Gastrocnemius medialis (tissue), 4 donors: ENCODE data around the gene PRSS33. TPM values are rescaled to one million over a fixed set of nuclear protein-coding genes. Genes with fewer than 3 reads are reported as not detected.
A peak's percentile ranks its signal among the peaks of the same experiment; 100 is the strongest.

Experiments used
- ATAC-seq, 2 donors: fragments of 150-250 bp; one replicate each; pipeline ENCODE4 v1.9.1; 2016
- DNase-seq, 2 donors: peaks; one replicate each; pipeline ENCODE4 v3.0.0-alpha.2; 2019
- H3K27ac ChIP-seq, 4 donors: fragments of 200-600 bp; sonication (generic); 1 replicate in 1 of 4; 2 replicates in 3 of 4; pipeline ENCODE4 v1.5.1; 2016 to 2018; ENCODE audit warnings: mild to moderate bottlenecking in 2 of 4, moderate library complexity in 1 of 4
- H3K27me3 ChIP-seq, 3 donors: fragments of 200-600 bp; sonication (generic) in 2 of 3; 1 replicate in 1 of 3; 2 replicates in 2 of 3; pipeline versions ENCODE4 v1.5.1 to v1.6.0; 2016 to 2019; ENCODE audit warnings: mild to moderate bottlenecking in 1 of 3, moderate library complexity in 1 of 3
- H3K36me3 ChIP-seq, 2 donors: fragments of 200-600 bp; sonication (generic) in 1 of 2; one replicate each; pipeline ENCODE4 v1.5.1; 2017 to 2018
- H3K4me1 ChIP-seq, 2 donors: fragments of 200-600 bp; sonication (generic) in 1 of 2; one replicate each; pipeline ENCODE4 v1.5.1; 2016 to 2017; ENCODE audit warnings: mild to moderate bottlenecking in 2 of 2
- H3K4me3 ChIP-seq, 4 donors: fragments of 200-600 bp; sonication (generic) in 3 of 4; 1 replicate in 1 of 4; 2 replicates in 3 of 4; pipeline ENCODE4 v1.5.1; 2016 to 2019; ENCODE audit warnings: mild to moderate bottlenecking in 2 of 4
- H3K9me3 ChIP-seq, 3 donors: fragments of 200-600 bp; sonication (generic) in 2 of 3; 1 replicate in 1 of 3; 2 replicates in 2 of 3; pipeline ENCODE4 v1.5.1; 2016 to 2019
- CTCF ChIP-seq, 5 experiments: fragments of 450-650 bp in 3 of 5; fragments of 200-600 bp in 2 of 5; sonication (generic) in 2 of 5; IDR thresholded peaks in 4 of 5; conservative IDR thresholded peaks in 1 of 5; 1 replicate in 4 of 5; 2 replicates in 1 of 5; pipeline ENCODE4 v1.5.1; 2016 to 2019; ENCODE audit warnings: antibody characterized with exemption in 5 of 5, mild to moderate bottlenecking in 3 of 5, moderate library complexity in 3 of 5
- POLR2A ChIP-seq, 2 donors: fragments of 450-650 bp; IDR thresholded peaks; one replicate each; pipeline ENCODE4 v1.6.1; 2017; ENCODE audit warnings: antibody characterized with exemption in 2 of 2, mild to moderate bottlenecking in 2 of 2, moderate library complexity in 2 of 2
- in situ Hi-C, 4 donors: fragments of 200-750 bp; cut with MboI; loops; one replicate each; pipeline versions ENCODE4 v1.15.0 to v1.8.0; 2017; ENCODE audit warnings: low sequenced_read_pairs in 4 of 4
- intact Hi-C: fragments of 100-400 bp; cut with DNase I; formaldehyde crosslinking; loops from one replicate; pipeline ENCODE4 v1.15.1; 2023; ENCODE audit warnings: low total_unique reads
- total RNA-seq, 4 donors: library from RNA; depleted of rRNA; stranded (reverse); fragments of >200 nt; gene quantifications; one replicate each; pipeline versions ENCODE4 v1.1.0 to v1.2.3, GENCODE V29; 2016

Gene PRSS33
- total RNA-seq, 4 donors from 2014 or later, result not detected

- intact Hi-C loops, result no loop called here
- Histone ChIP-seq H3K36me3 (peaks cover 19 to 100% of the 10 kb centered on the region in 2 donors), H3K4me1 (peaks cover 12 to 19% of the 10 kb centered on the region in 2 donors), H3K27me3 (no peaks in the 10 kb centered on the region), H3K27ac (peak overlapping the region in 1 of 4 donors; percentile 53), H3K4me3 (no peak overlapping the region), H3K9me3 (no peaks in the 10 kb centered on the region)
- ATAC-seq (no peak), DNase-seq (no peak)
- in situ Hi-C loops, result no loop called here
- no peak for TF ChIP-seq POLR2A (IDR thresholded peaks at IDR 0.05)
- TF ChIP-seq CTCF (IDR thresholded peaks at IDR 0.05 in 4 of 5, conservative IDR thresholded peaks at IDR 0.05 in 1 of 5), result no peak
Observed at GRCh38 chr16:2766430-2767139, 20.8 kb downstream of the PRSS33 start.

GRCh38 chr16:2765462-2766404, 21.6 kb downstream of the PRSS33 start:
- peaks cover 12 to 19% of the 10 kb centered on the region in 2 donors for H3K4me1 ChIP-seq
- peaks cover 15 to 100% of the 10 kb centered on the region in 2 donors for H3K36me3 ChIP-seq
- H3K27me3 ChIP-seq, result no peaks in the 10 kb centered on the region
- DNase-seq (no peak), ATAC-seq (no peak)
- H3K27ac ChIP-seq, result no peak overlapping the region
- no peak for TF ChIP-seq POLR2A (IDR thresholded peaks at IDR 0.05)
- TF ChIP-seq CTCF (IDR thresholded peaks at IDR 0.05 in 4 of 5, conservative IDR thresholded peaks at IDR 0.05 in 1 of 5), result no peak
- in situ Hi-C loops (no loop called here), intact Hi-C loops (no loop called here)
- no peak overlapping the region for H3K4me3 ChIP-seq
- no peaks in the 10 kb centered on the region for H3K9me3 ChIP-seq

- Histone ChIP-seq H3K36me3 (peaks cover 11 to 100% of the 10 kb centered on the region in 2 donors), H3K4me1 (peaks cover 12 to 19% of the 10 kb centered on the region in 2 donors), H3K27me3 (no peaks in the 10 kb centered on the region), H3K27ac (no peak overlapping the region), H3K4me3 (no peak overlapping the region), H3K9me3 (no peaks in the 10 kb centered on the region)
- DNase-seq (no peak), ATAC-seq (no peak)
- no peak for TF ChIP-seq CTCF (IDR thresholded peaks at IDR 0.05 in 4 of 5, conservative IDR thresholded peaks at IDR 0.05 in 1 of 5)
- no peak for TF ChIP-seq POLR2A (IDR thresholded peaks at IDR 0.05)
- intact Hi-C loops, result no loop called here
- in situ Hi-C loops, result no loop called here
Observed at GRCh38 chr16:2764718-2765117, 22.6 kb downstream of the PRSS33 start.

GRCh38 chr16:2763173-2763572, 24.2 kb downstream of the PRSS33 start:
- no peaks in the 10 kb centered on the region for H3K9me3 ChIP-seq
- peak in 1 of 2 donors; percentile 33 for ATAC-seq
- H3K27me3 ChIP-seq, result no peaks in the 10 kb centered on the region
- TF ChIP-seq CTCF (IDR thresholded peaks at IDR 0.05 in 4 of 5, conservative IDR thresholded peaks at IDR 0.05 in 1 of 5) (no peak), POLR2A (IDR thresholded peaks at IDR 0.05) (no peak)
- no peak for DNase-seq
- H3K36me3 ChIP-seq, result peaks cover 14 to 100% of the 10 kb centered on the region in 2 donors
- H3K4me3 ChIP-seq, result no peak overlapping the region
- intact Hi-C loops, result no loop called here
- in situ Hi-C loops, result no loop called here
- peaks cover 9% of the 10 kb centered on the region in 2 donors for H3K4me1 ChIP-seq
- peak overlapping the region in 1 of 4 donors; percentile 41 for H3K27ac ChIP-seq
